ENCODE measurements around the gene STAC3. TPM values are rescaled to one million over a fixed set of nuclear protein-coding genes. Genes with fewer than 3 reads are reported as not detected.

Gene STAC3
- total RNA-seq, 4 donors from 2014 or later, result 459 to 1,596 (median 855) TPM

DNA sequence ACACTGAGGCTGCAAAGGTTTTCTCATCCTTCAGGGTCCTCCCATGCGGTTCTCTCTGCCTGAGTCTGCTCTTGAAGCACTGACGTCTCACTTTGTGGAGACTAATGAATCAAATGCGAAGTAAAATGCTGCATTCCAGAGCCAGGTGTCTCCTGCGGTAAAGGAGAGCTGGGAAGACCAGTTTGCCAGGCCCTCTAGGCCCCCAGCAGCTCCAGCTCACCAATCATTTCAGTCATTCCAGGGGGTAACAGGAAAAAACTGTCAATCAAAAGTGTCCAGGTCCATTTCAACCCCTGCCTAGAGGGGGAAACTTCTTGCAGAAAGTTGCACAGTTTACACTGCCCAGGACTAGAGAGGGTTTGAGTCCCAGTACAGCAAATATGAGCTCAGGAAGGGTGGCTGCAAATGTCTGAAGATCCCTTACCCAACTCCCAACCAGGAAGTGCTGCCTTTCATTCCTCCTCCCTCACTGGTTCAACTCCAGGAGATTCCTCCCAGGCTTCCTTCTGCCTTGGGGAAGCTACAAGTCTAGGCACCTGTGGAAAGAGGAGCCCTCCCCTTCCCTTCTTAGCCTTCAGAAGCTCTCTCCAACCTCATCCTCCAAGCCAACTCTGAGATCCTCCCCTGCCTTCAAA is 37.1 kb downstream of the STAC3 start:
- TF ChIP-seq POLR2A (IDR thresholded peaks at IDR 0.05), result no peak
- TF ChIP-seq, protein P1, sequence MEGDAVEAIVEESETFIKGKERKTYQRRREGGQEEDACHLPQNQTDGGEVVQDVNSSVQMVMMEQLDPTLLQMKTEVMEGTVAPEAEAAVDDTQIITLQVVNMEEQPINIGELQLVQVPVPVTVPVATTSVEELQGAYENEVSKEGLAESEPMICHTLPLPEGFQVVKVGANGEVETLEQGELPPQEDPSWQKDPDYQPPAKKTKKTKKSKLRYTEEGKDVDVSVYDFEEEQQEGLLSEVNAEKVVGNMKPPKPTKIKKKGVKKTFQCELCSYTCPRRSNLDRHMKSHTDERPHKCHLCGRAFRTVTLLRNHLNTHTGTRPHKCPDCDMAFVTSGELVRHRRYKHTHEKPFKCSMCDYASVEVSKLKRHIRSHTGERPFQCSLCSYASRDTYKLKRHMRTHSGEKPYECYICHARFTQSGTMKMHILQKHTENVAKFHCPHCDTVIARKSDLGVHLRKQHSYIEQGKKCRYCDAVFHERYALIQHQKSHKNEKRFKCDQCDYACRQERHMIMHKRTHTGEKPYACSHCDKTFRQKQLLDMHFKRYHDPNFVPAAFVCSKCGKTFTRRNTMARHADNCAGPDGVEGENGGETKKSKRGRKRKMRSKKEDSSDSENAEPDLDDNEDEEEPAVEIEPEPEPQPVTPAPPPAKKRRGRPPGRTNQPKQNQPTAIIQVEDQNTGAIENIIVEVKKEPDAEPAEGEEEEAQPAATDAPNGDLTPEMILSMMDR (IDR thresholded peaks at IDR 0.05 in 4 of 5, conservative IDR thresholded peaks at IDR 0.05 in 1 of 5), result no peak
- no peaks in the 10 kb centered on the region for H3K36me3 ChIP-seq
- H3K27ac ChIP-seq, result no peak overlapping the region
- H3K9me3 ChIP-seq, result no peaks in the 10 kb centered on the region
- in situ Hi-C loops (cut with MboI; ENCODE audit: low sequenced_read_pairs in 4 of 4), result no loop called here
- intact Hi-C loops (cut with DNase I; ENCODE audit: low total_unique reads), result loop anchor here (1.0 to 2.0 kb wide), 3 partner anchors 25 to 239 kb away; no protein-coding TSS in a partner anchor
- no peak overlapping the region for H3K4me3 ChIP-seq
- ATAC-seq (peak; percentile 2 to 4), DNase-seq (no peak)
- H3K27me3 ChIP-seq, result peaks cover 37 to 42% (median 38%) of the 10 kb centered on the region in 3 donors
- H3K4me1 ChIP-seq, result peaks cover 6 to 23% of the 10 kb centered on the region in 2 donors

DNA sequence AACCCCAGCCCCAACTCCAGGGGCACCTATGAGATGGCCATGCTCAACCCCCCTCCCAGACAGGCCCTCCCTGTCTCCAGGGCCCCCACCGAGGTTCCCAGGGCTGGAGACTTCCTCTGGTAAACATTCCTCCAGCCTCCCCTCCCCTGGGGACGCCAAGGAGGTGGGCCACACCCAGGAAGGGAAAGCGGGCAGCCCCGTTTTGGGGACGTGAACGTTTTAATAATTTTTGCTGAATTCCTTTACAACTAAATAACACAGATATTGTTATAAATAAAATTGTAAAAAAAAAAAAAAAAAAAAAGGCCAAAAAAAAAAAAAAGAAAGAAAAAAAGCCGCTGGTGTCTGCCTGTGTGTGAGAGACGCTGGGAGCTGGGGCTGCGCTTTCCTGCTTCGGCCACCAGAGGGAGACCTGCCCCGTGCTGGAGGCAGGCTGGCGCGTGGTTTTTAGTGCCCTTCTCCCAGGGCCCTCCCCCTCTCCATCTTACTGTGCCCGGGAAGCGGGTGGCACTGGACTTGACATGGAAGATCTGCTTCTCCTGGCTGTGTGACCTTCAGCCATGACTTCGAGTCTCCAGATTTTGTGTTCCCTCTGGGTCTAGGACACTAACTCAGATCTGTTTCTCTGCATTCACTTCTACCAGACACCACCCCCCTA is 37.8 kb downstream of the STAC3 start:
- Histone ChIP-seq H3K27ac (no peak overlapping the region), H3K27me3 (peaks cover 30 to 35% (median 34%) of the 10 kb centered on the region in 3 donors), H3K4me3 (no peak overlapping the region), H3K9me3 (no peaks in the 10 kb centered on the region), H3K36me3 (no peaks in the 10 kb centered on the region), H3K4me1 (peaks cover 6 to 23% of the 10 kb centered on the region in 2 donors)
- no peak for TF ChIP-seq POLR2A (IDR thresholded peaks at IDR 0.05)
- TF ChIP-seq, protein P1 (IDR thresholded peaks at IDR 0.05 in 4 of 5, conservative IDR thresholded peaks at IDR 0.05 in 1 of 5), result peak; percentile 78 to 98 (median 91)
- in situ Hi-C loops (cut with MboI; ENCODE audit: low sequenced_read_pairs in 4 of 4), result no loop called here
- ATAC-seq, result peak; percentile 75 to 78
- intact Hi-C loops (cut with DNase I; ENCODE audit: low total_unique reads), result loop anchor here (2.0 kb wide), 2 partner anchors 64 to 240 kb away; no protein-coding TSS in a partner anchor
- peak; percentile 72 to 85 for DNase-seq

DNA sequence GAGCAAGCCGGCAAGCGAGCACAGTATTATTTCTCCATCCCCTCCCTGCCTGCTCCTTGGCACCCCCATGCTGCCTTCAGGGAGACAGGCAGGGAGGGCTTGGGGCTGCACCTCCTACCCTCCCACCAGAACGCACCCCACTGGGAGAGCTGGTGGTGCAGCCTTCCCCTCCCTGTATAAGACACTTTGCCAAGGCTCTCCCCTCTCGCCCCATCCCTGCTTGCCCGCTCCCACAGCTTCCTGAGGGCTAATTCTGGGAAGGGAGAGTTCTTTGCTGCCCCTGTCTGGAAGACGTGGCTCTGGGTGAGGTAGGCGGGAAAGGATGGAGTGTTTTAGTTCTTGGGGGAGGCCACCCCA is 38.3 kb downstream of the STAC3 start:
- in situ Hi-C loops (cut with MboI; ENCODE audit: low sequenced_read_pairs in 4 of 4) (no loop called here), intact Hi-C loops (cut with DNase I; ENCODE audit: low total_unique reads) (loop anchor here (2.0 kb wide), 2 partner anchors 64 to 240 kb away; no protein-coding TSS in a partner anchor)
- Histone ChIP-seq H3K27ac (no peak overlapping the region), H3K36me3 (no peaks in the 10 kb centered on the region), H3K9me3 (no peaks in the 10 kb centered on the region), H3K4me1 (peaks cover 6 to 23% of the 10 kb centered on the region in 2 donors), H3K27me3 (peaks cover 25 to 30% (median 29%) of the 10 kb centered on the region in 3 donors), H3K4me3 (no peak overlapping the region)
- no peak for DNase-seq
- no peak for ATAC-seq
- TF ChIP-seq POLR2A (IDR thresholded peaks at IDR 0.05), result no peak
- TF ChIP-seq, protein P1 (IDR thresholded peaks at IDR 0.05 in 4 of 5, conservative IDR thresholded peaks at IDR 0.05 in 1 of 5), result no peak

DNA sequence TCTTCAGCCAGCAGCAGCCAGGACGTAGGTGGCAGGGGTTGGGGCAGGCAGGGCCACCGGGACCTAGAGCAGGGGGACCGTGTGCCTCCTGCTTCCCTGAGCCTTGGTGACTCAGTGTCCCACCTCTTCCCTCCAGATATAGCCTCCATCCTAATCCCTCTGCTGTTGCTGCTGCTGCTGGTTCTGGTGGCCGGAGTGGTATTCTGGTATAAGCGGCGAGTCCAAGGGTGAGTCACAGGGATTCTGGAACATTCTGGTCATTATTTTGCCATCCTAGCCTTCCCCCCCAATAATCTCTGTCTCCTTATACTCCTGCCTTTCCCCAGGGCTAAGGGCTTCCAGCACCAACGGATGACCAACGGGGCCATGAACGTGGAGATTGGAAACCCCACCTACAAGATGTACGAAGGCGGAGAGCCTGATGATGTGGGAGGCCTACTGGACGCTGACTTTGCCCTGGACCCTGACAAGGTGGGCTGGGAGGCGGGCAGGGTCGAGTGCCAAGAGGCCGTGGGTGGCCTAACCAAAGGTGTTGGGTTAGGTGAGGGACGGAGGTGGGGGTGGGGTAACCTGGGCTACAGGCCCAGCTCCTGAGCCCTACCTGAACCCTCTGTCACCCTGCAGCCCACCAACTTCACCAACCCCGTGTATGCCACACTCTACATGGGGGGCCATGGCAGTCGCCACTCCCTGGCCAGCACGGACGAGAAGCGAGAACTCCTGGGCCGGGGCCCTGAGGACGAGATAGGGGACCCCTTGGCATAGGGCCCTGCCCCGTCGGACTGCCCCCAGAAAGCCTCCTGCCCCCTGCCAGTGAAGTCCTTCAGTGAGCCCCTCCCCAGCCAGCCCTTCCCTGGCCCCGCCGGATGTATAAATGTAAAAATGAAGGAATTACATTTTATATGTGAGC is 38.9 kb downstream of the STAC3 start:
- Histone ChIP-seq H3K9me3 (no peaks in the 10 kb centered on the region), H3K36me3 (no peaks in the 10 kb centered on the region), H3K27me3 (peaks cover 19 to 24% (median 23%) of the 10 kb centered on the region in 3 donors), H3K4me3 (no peak overlapping the region), H3K4me1 (peaks cover 6 to 16% of the 10 kb centered on the region in 2 donors), H3K27ac (no peak overlapping the region)
- no peak for ATAC-seq
- in situ Hi-C loops (cut with MboI; ENCODE audit: low sequenced_read_pairs in 4 of 4) (no loop called here), intact Hi-C loops (cut with DNase I; ENCODE audit: low total_unique reads) (loop anchor here (2.0 kb wide), 2 partner anchors 65 to 241 kb away; no protein-coding TSS in a partner anchor)
- DNase-seq, result no peak
- no peak for TF ChIP-seq POLR2A (IDR thresholded peaks at IDR 0.05)
- TF ChIP-seq, protein P1 (IDR thresholded peaks at IDR 0.05 in 4 of 5, conservative IDR thresholded peaks at IDR 0.05 in 1 of 5), result no peak
